Measurements from ENCODE around the gene HLA-C.
"Not testable (repeated sequence)": the region's sequence is repeated elsewhere in the genome, so short reads cannot be mapped to it uniquely, and the experiment has no call there.

HLA-C gene

DNA sequence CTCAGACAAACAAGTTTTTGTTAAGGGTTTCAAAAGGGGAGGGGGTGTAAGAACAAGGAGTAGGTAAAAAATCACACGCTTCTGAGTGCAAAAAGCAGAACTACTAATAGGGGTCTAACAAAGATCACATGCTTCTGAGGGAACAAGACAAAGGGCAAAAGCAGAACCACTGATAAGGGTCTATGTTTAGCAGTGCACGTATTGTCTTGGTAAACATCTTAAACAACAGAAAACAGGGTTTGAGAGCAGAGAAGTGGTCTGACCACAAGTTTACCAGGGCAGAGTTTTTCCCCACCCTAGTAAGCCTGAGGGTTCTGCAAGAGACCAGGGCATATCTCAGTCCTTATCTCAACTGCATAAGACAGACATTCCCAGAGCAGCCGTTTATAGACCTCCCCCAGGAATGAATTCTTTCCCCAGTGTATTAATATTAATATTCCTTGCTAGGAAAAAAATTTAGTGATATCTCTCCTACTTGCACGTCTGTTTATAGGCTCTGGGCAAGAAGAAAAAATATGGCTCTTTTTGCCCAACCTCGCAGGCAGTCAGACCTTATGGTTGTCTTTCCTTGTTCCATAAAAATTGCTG is 8.5 kb downstream of the HLA-C start:
- not testable (repeated sequence) for H3K27ac Mint-ChIP-seq; ATAC-seq (ENCODE audit: low read depth); H3K4me3 Mint-ChIP-seq; H3K27me3 Mint-ChIP-seq; H3K9me3 Mint-ChIP-seq; DNase-seq (ENCODE audit: low spot score in 2 of 2)
- Mint-ChIP-seq H3K4me1 (peaks cover 14% of the 10 kb centered on the region), H3K36me3 (peaks cover 18% of the 10 kb centered on the region)

- not testable (repeated sequence) for H3K9me3 Mint-ChIP-seq; H3K27ac Mint-ChIP-seq; ATAC-seq (ENCODE audit: low read depth); H3K4me3 Mint-ChIP-seq; H3K27me3 Mint-ChIP-seq; H3K4me1 Mint-ChIP-seq; H3K36me3 Mint-ChIP-seq; DNase-seq (ENCODE audit: low spot score in 2 of 2)
Measured at GRCh38 chr6:31259995-31260394, 11.9 kb downstream of the HLA-C start.

DNA sequence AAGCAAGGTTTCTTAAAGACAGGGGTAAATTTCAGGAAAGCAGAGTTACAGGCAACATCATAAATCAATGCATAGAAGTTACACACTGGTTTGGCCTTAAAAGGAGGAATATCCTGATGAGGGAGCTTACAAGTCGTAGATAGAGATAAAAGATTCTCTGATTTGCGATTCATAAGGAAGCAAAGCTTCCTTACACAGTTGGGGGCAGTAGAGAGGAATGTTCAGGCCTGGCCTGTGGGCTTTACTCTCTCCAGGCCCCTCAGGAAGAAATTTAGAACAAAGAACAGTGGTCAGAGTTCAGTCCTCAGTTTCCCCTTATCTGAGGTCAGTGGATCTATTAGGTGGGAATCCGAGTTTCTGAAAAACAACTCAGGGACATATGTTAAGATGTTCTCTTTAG is 19.3 kb downstream of the HLA-C start:
- Mint-ChIP-seq H3K4me3 (no peak overlapping the region), H3K27ac (no peak overlapping the region), H3K9me3 (peaks cover 12% of the 10 kb centered on the region), H3K36me3 (peaks cover 8% of the 10 kb centered on the region), H3K4me1 (peaks cover 2% of the 10 kb centered on the region), H3K27me3 (peaks cover 4% of the 10 kb centered on the region)
- DNase-seq (ENCODE audit: low spot score in 2 of 2) (no peak), ATAC-seq (ENCODE audit: low read depth) (no peak)

DNA sequence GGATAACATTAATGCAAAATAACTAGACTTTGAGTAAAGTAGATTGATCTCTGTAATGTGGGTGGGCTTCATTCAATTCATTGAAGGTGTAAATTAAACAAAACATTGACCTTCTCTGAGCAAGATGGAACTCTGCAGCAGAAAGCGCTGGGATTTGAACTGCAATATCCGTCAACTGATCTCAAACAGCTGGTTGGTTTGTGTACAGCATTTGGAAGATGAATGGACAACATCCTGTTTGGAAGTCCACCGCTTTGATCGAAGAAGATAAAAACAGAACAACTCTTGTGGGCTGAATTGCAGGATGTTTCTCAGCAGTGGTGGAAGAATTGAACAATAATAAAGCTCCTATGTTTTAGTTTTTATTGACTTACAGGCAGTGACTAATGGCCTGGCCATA is 20.6 kb downstream of the HLA-C start:
- Mint-ChIP-seq H3K27me3 (peaks cover 13% of the 10 kb centered on the region), H3K4me1 (peaks cover 2% of the 10 kb centered on the region), H3K4me3 (no peak overlapping the region), H3K27ac (no peak overlapping the region), H3K36me3 (peaks cover 18% of the 10 kb centered on the region), H3K9me3 (peaks cover 21% of the 10 kb centered on the region)
- DNase-seq (ENCODE audit: low spot score in 2 of 2) (no peak), ATAC-seq (ENCODE audit: low read depth) (no peak)

DNA sequence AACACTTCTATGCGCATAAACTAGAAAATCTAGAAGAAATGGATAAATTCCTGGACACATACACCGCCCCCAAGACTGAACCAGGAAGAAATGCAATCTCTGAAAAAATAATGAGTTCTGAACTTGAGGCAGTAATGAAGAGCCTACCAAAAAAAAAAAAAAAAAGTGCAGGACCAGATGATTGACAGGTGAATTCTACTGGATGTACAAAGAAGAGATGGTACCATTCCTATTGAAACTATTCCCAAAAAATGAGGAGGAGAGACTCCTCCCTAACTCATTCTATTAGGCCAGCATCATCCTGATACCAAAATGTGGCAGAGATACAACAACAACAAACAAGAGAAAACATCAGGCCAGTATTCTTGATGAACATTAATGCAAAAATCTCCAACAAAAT is 22.7 kb downstream of the HLA-C start:
- ATAC-seq (ENCODE audit: low read depth), result no peak
- H3K4me1 Mint-ChIP-seq, result peaks cover 2% of the 10 kb centered on the region
- peaks cover 21% of the 10 kb centered on the region for H3K9me3 Mint-ChIP-seq

DNA sequence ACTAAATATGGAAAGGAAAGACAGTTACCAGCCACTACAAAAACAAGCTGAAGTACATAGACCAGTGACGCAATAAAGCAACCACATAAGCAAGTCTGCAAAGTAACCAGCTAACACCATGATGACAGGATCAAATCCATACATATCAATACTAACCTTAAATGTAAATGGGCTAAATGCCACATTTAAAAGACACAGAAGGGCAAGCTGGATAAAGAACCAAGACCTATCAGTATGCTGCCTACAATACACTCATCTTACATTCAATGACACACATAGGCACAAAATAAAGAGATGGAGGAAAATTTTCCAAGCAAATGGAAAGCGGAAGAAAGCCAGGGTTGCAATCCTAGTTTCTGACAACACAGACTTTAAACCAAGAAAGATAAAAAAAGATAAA is 24.1 kb downstream of the HLA-C start:
- Mint-ChIP-seq H3K27me3 (peaks cover 18% of the 10 kb centered on the region), H3K9me3 (peaks cover 21% of the 10 kb centered on the region), H3K4me1 (peaks cover 2% of the 10 kb centered on the region), H3K36me3 (peaks cover 18% of the 10 kb centered on the region), H3K27ac (no peak overlapping the region), H3K4me3 (no peak overlapping the region)
- DNase-seq (ENCODE audit: low spot score in 2 of 2) (no peak), ATAC-seq (ENCODE audit: low read depth) (no peak)

More for the DNA sequence above, 22.7 kb downstream of the HLA-C start:
- H3K27ac Mint-ChIP-seq, result no peak overlapping the region
- peaks cover 18% of the 10 kb centered on the region for H3K36me3 Mint-ChIP-seq
- H3K4me3 Mint-ChIP-seq, result no peak overlapping the region
- no peak for DNase-seq (ENCODE audit: low spot score in 2 of 2)
- H3K27me3 Mint-ChIP-seq, result peaks cover 16% of the 10 kb centered on the region

- Mint-ChIP-seq H3K9me3 (peaks cover 21% of the 10 kb centered on the region), H3K36me3 (peaks cover 18% of the 10 kb centered on the region), H3K27me3 (peaks cover 22% of the 10 kb centered on the region), H3K4me1 (no peaks in the 10 kb centered on the region), H3K4me3 (no peak overlapping the region), H3K27ac (no peak overlapping the region)
- DNase-seq (ENCODE audit: low spot score in 2 of 2), result no peak
- no peak for ATAC-seq (ENCODE audit: low read depth)
Measured at GRCh38 chr6:31246051-31246521, 25.8 kb downstream of the HLA-C start.

DNA sequence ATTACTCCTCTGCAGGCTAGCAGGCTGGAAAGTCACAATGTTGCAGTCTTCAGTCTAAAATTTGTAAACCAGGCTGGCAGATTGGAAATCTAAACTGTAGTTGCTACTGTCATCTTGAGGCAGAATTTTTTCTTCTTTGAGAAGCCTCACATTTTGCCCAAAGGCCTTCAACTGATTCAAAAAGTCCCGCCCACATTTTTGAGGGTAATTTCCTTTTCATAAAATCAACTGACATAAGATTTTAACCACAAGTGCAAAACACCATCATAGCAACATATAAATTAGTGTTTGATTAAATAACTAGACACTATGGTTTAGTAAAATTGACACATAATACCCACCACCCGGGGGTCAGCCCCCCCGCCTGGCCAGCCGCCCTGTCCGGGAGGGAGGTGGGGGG is 28.4 kb downstream of the HLA-C start:
- no peak overlapping the region for H3K27ac Mint-ChIP-seq
- DNase-seq (ENCODE audit: low spot score in 2 of 2), result no peak
- no peak for ATAC-seq (ENCODE audit: low read depth)
- H3K27me3 Mint-ChIP-seq, result peaks cover 22% of the 10 kb centered on the region
- peaks cover 15% of the 10 kb centered on the region for H3K9me3 Mint-ChIP-seq
- peaks cover 12% of the 10 kb centered on the region for H3K36me3 Mint-ChIP-seq
- H3K4me1 Mint-ChIP-seq, result no peaks in the 10 kb centered on the region
- H3K4me3 Mint-ChIP-seq, result no peak overlapping the region

GRCh38 chr6:31239854-31240253 is 32.0 kb downstream of the HLA-C start:
- Mint-ChIP-seq H3K36me3 (no peaks in the 10 kb centered on the region), H3K4me1 (no peaks in the 10 kb centered on the region), H3K27me3 (peaks cover 12% of the 10 kb centered on the region), H3K4me3 (no peak overlapping the region), H3K27ac (no peak overlapping the region), H3K9me3 (no peaks in the 10 kb centered on the region)
- no peak for ATAC-seq (ENCODE audit: low read depth)
- no peak for DNase-seq (ENCODE audit: low spot score in 2 of 2)

- H3K27ac Mint-ChIP-seq; ATAC-seq (ENCODE audit: low read depth); H3K36me3 Mint-ChIP-seq; DNase-seq (ENCODE audit: low spot score in 2 of 2); H3K4me3 Mint-ChIP-seq; H3K9me3 Mint-ChIP-seq; H3K4me1 Mint-ChIP-seq: not testable (repeated sequence)
- peaks cover 12% of the 10 kb centered on the region for H3K27me3 Mint-ChIP-seq
Measured at GRCh38 chr6:31234101-31234500, 37.8 kb downstream of the HLA-C start.

- DNase-seq (ENCODE audit: low spot score in 2 of 2) (no peak), ATAC-seq (ENCODE audit: low read depth) (no peak)
- Mint-ChIP-seq H3K27ac (no peak overlapping the region), H3K9me3 (no peaks in the 10 kb centered on the region), H3K4me3 (no peak overlapping the region), H3K27me3 (peaks cover 7% of the 10 kb centered on the region), H3K4me1 (peaks cover 7% of the 10 kb centered on the region), H3K36me3 (no peaks in the 10 kb centered on the region)
Measured at GRCh38 chr6:31228476-31228875, 43.4 kb downstream of the HLA-C start.

GRCh38 chr6:31227143-31227542 is 44.7 kb downstream of the HLA-C start:
- ATAC-seq (ENCODE audit: low read depth) (no peak), DNase-seq (ENCODE audit: low spot score in 2 of 2) (no peak)
- H3K4me3 Mint-ChIP-seq, result no peak overlapping the region
- peaks cover 7% of the 10 kb centered on the region for H3K4me1 Mint-ChIP-seq
- H3K9me3 Mint-ChIP-seq, result no peaks in the 10 kb centered on the region
- no peaks in the 10 kb centered on the region for H3K36me3 Mint-ChIP-seq
- H3K27me3 Mint-ChIP-seq, result peaks cover 7% of the 10 kb centered on the region
- H3K27ac Mint-ChIP-seq, result no peak overlapping the region

DNA sequence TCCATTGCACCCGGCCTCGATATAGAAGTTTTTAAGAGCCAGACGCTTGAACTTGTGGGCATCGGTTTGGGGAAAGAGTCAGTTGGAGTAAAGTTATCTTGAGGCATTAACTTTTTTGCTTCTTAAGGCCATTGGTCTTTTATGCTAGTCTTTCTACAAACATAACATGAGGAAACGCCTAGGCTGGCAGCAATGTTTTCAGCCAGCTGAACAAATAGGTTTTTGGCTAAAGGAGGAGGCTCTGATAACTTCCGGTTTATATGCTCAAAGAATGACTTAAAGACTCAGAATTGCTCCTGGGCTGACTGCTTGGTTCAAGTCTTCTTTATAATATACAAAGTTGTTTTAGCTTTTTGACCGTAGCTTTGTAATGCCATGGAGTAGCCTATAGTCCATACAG is 46.2 kb downstream of the HLA-C start:
- Mint-ChIP-seq H3K4me1 (peaks cover 7% of the 10 kb centered on the region), H3K4me3 (no peak overlapping the region), H3K27me3 (peaks cover 5% of the 10 kb centered on the region), H3K36me3 (no peaks in the 10 kb centered on the region), H3K27ac (no peak overlapping the region), H3K9me3 (no peaks in the 10 kb centered on the region)
- no peak for DNase-seq (ENCODE audit: low spot score in 2 of 2)
- ATAC-seq (ENCODE audit: low read depth), result no peak

DNA sequence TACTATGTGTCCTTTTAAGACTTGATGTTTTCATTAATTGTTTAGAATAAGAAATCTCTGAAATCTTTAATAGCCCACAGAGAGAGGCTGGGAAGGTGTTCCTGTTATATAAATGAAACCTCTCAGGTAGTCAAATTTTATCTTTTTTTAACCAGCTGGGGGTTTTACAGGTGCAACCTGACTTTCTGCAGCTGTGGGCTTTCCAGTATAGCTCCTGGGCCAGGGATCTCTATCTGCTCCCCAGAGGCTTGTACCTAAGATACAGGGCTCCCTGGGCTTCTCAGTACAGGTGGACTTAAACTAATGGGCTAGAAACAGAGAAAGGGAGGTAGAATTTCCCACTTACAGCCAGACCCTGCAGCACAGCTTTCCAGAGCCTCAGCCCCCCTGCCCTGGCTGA is 49.4 kb downstream of the HLA-C start:
- H3K27ac Mint-ChIP-seq, result no peak overlapping the region

More for the DNA sequence above, 49.4 kb downstream of the HLA-C start:
- Mint-ChIP-seq H3K27me3 (peaks cover 1% of the 10 kb centered on the region), H3K4me3 (no peak overlapping the region), H3K4me1 (no peaks in the 10 kb centered on the region), H3K36me3 (peaks cover 4% of the 10 kb centered on the region), H3K9me3 (peaks cover 5% of the 10 kb centered on the region)
- no peak for ATAC-seq (ENCODE audit: low read depth)
- DNase-seq (ENCODE audit: low spot score in 2 of 2), result no peak

Measured in memory B cell (primary cell).